Testis (tissue), 2 donors: ENCODE data around the gene IL6ST.

Source experiments
- CTCF ChIP-seq, 3 experiments: fragments of 450-650 bp in 2 of 3; fragments of 200-600 bp in 1 of 3; sonication (generic) in 1 of 3; IDR thresholded peaks; one replicate each; pipeline ENCODE4 v1.5.1; 2016 to 2019; ENCODE audit warnings: antibody characterized with exemption in 3 of 3, mild to moderate bottlenecking in 2 of 3, moderate library complexity in 1 of 3
- POLR2A ChIP-seq: fragments of 450-650 bp; IDR thresholded peaks from one replicate; pipeline ENCODE4 v1.6.1; 2017; ENCODE audit warnings: antibody characterized with exemption, mild to moderate bottlenecking, moderate library complexity

- no peak for TF ChIP-seq CTCF (IDR thresholded peaks at IDR 0.05)
- TF ChIP-seq POLR2A: no peak
Observed at GRCh38 chr5:56002303-56002702, 7.5 kb upstream of the IL6ST start.
